Muscle of back (tissue), 13 donors: ENCODE measurements around the gene OR1Q1. TPM values are rescaled to one million over a fixed set of nuclear protein-coding genes. Genes with fewer than 3 reads are reported as not detected.
"Not testable (repeated sequence)": the region's sequence is repeated elsewhere in the genome, so short reads cannot be mapped to it uniquely, and the experiment has no call there.

ENCODE experiments used
- DNase-seq, 3 donors: peaks; one replicate each; pipeline versions ENCODE4 v3.0.0 to v3.0.0-alpha.2; 2013
- long read RNA-seq, 9 donors: transcript quantifications; one replicate each; lab custom pipeline, GENCODE V29; 2026
- polyA plus RNA-seq, 10 donors: library from polyadenylated mRNA; unstranded; fragments of 120-200 nt; gene quantifications; one replicate each; pipeline ENCODE4 v1.2.1, GENCODE V29; 2013; ENCODE audit not compliant: insufficient read length in 10 of 10

The OR1Q1 gene
- not detected for polyA plus RNA-seq
- long read RNA-seq, donor 1: 0 reads
- long read RNA-seq, donor 2: 0 reads
- long read RNA-seq, donor 3: 0 reads
- long read RNA-seq, donor 4: 0 reads
- long read RNA-seq, donor 5: 0 reads
- long read RNA-seq, donor 6: 0 reads
- long read RNA-seq, donor 7: 0 reads
- long read RNA-seq, donor 8: 0 reads
- long read RNA-seq, donor 9: 0 reads

- DNase-seq: no peak
Measured at GRCh38 chr9:122614362-122614761, at the start of gene OR1Q1. TSS of gene OR1Q1 (plus strand) at chr9:122614738. CDS start at chr9:122614738, 0 bp downstream.

GRCh38 chr9:122567901-122568300 lies 46.6 kb upstream of the OR1Q1 start:
- DNase-seq: no peak

- DNase-seq: no peak
Measured at GRCh38 chr9:122572456-122572855, 42.1 kb upstream of the OR1Q1 start.

- DNase-seq: no peak
Measured at GRCh38 chr9:122579874-122580273, 34.7 kb upstream of the OR1Q1 start.

GRCh38 chr9:122580360-122580759 lies 34.2 kb upstream of the OR1Q1 start:
- no peak for DNase-seq

- not testable (repeated sequence) for DNase-seq
Measured at GRCh38 chr9:122583284-122583683, 31.3 kb upstream of the OR1Q1 start, which contains the start of gene OR1L8. TSS of gene OR1L8 (minus strand) at chr9:122583384. CDS start at chr9:122568477, 14,907 bp downstream.

GRCh38 chr9:122605691-122606090 lies 8.8 kb upstream of the OR1Q1 start:
- DNase-seq: no peak

GRCh38 chr9:122606587-122606986 lies 8.0 kb upstream of the OR1Q1 start:
- DNase-seq: no peak

- no peak for DNase-seq
Measured at GRCh38 chr9:122609804-122610203, 4.7 kb upstream of the OR1Q1 start.

- no peak for DNase-seq
Measured at GRCh38 chr9:122619996-122620395, 5.5 kb downstream of the OR1Q1 start.

- DNase-seq: no peak
Measured at GRCh38 chr9:122642226-122642625, 27.7 kb downstream of the OR1Q1 start.

GRCh38 chr9:122656378-122656777 lies 41.8 kb downstream of the OR1Q1 start:
- peak in 1 of 3 donors; percentile 3 for DNase-seq

- DNase-seq: no peak
Measured at GRCh38 chr9:122657527-122657926, 43.0 kb downstream of the OR1Q1 start, which contains the start of gene OR1B1. TSS of gene OR1B1 (minus strand) at chr9:122657627.

GRCh38 chr9:122661416-122661815 lies 46.9 kb downstream of the OR1Q1 start, which contains the start of gene OR1L1:
TSS of gene OR1L1 (plus strand) at chr9:122661716. CDS start at chr9:122661716, 0 bp downstream.
- DNase-seq: no peak

Other genes starting within 250 kb of the OR1Q1 start
- 10 to 100 TPM in 1 of 10 donors, 1 to 10 TPM in 9; 2.9 to 14.3 (median 5.5) TPM for gene PTGS1, start 243.7 kb upstream of the OR1Q1 start, polyA plus RNA-seq
- not detected for gene OR1J1, start 136.8 kb upstream of the OR1Q1 start, polyA plus RNA-seq
- gene OR1J2, start 103.9 kb upstream of the OR1Q1 start, polyA plus RNA-seq: not detected
- not detected for gene OR1J4, start 95.6 kb upstream of the OR1Q1 start, polyA plus RNA-seq
- not detected for gene OR1N1, start 87.4 kb upstream of the OR1Q1 start, polyA plus RNA-seq
- not detected for gene OR1N2, start 61.6 kb upstream of the OR1Q1 start, polyA plus RNA-seq
- gene OR1L8, start 31.4 kb upstream of the OR1Q1 start, polyA plus RNA-seq: under 1 TPM in 8 of 10 donors, not detected in 2; 0.08 to 0.23 (median 0.13) TPM
- not detected for gene OR1B1, start 42.9 kb downstream of the OR1Q1 start, polyA plus RNA-seq
- not detected for gene OR1L1, start 47.0 kb downstream of the OR1Q1 start, polyA plus RNA-seq
- gene OR1L3, start 60.4 kb downstream of the OR1Q1 start, polyA plus RNA-seq: not detected
- gene OR1L4, start 109.3 kb downstream of the OR1Q1 start, polyA plus RNA-seq: not detected
- not detected for gene OR1L6, start 127.6 kb downstream of the OR1Q1 start, polyA plus RNA-seq
- gene OR5C1, start 174.2 kb downstream of the OR1Q1 start, polyA plus RNA-seq: not detected
- not detected for gene OR1K1, start 185.4 kb downstream of the OR1Q1 start, polyA plus RNA-seq
- 10 to 100 TPM; 17.0 to 25.3 (median 19.4) TPM for gene PDCL, start 213.8 kb downstream of the OR1Q1 start, polyA plus RNA-seq